Measurements from ENCODE around the gene IGSF5.

- TF ChIP-seq CTCF (optimal IDR thresholded peaks at IDR 0.05 in 1 of 3, IDR thresholded peaks at IDR 0.05 in 1 of 3, conservative IDR thresholded peaks at IDR 0.05 in 1 of 3; ENCODE audit: extremely low read depth in 1 of 3, insufficient read depth in 2 of 3, low read length in 3 of 3) (no peak), EZH2 (IDR thresholded peaks at IDR 0.05; ENCODE audit: low read length) (no peak)
These were observed 11.3 kb downstream of the IGSF5 start for GRCh38 chr21:39756285-39756684.

Data from keratinocyte (primary cell).